CD14-positive monocyte (primary cell): Measurements from ENCODE around the gene QSOX1. TPM values are rescaled to one million over a fixed set of nuclear protein-coding genes. Genes with fewer than 3 reads are reported as not detected.

ENCODE experiments used
- DNase-seq, 3 donors: peaks; one replicate each; pipeline ENCODE4 v3.0.0-alpha.2; 2011 to 2022
- H2AFZ ChIP-seq: 2 replicates; pipeline ENCODE4 v1.6.0; 2012; ENCODE audit warnings: mild to moderate bottlenecking, low read depth, low read length, inconsistent platforms; ENCODE audit not compliant: insufficient read depth, poor library complexity, severe bottlenecking
- H3K27ac ChIP-seq, 2 donors: 1 replicate in 1 of 2; 2 replicates in 1 of 2; pipeline ENCODE4 v1.5.1; 2012 to 2013; ENCODE audit warnings: low read length in 2 of 2, control low read depth in 1 of 2, inconsistent platforms in 1 of 2, low read depth in 1 of 2, mild to moderate bottlenecking in 1 of 2
- H3K27me3 ChIP-seq, 2 donors: one replicate each; pipeline versions ENCODE4 v1.6.0 to v1.6.1; 2011 to 2013; ENCODE audit warnings: low read length in 2 of 2; ENCODE audit not compliant: control insufficient read depth in 2 of 2, insufficient read depth in 2 of 2
- H3K36me3 ChIP-seq, 2 donors: replicated peaks in 1 of 2; 1 replicate in 1 of 2; 2 replicates in 1 of 2; pipeline versions ENCODE4 v1.5.1 to v1.6.1; 2012 to 2013; ENCODE audit warnings: low read length in 2 of 2, control low read depth in 1 of 2, inconsistent platforms in 1 of 2, mild to moderate bottlenecking in 1 of 2; ENCODE audit not compliant: insufficient read depth in 2 of 2, control insufficient read depth in 1 of 2
- H3K4me1 ChIP-seq, 2 donors: 1 replicate in 1 of 2; 2 replicates in 1 of 2; pipeline versions ENCODE4 v1.5.1 to v1.6.1; 2012 to 2013; ENCODE audit warnings: low read length in 2 of 2, control low read depth in 1 of 2, inconsistent platforms in 1 of 2, mild to moderate bottlenecking in 1 of 2, moderate library complexity in 1 of 2; ENCODE audit not compliant: insufficient read depth in 2 of 2, control insufficient read depth in 1 of 2
- H3K4me2 ChIP-seq: replicated peaks from 2 replicates; pipeline ENCODE3; 2012; ENCODE audit warnings: low read length, moderate library complexity, mild to moderate bottlenecking; ENCODE audit not compliant: poor library complexity, severe bottlenecking; ENCODE audit errors: extremely low read depth
- H3K4me3 ChIP-seq, 3 experiments: fragments of 200-600 bp in 1 of 3; sonication (generic) in 1 of 3; replicated peaks in 1 of 3; 1 replicate in 2 of 3; 2 replicates in 1 of 3; pipeline ENCODE4 v1.5.1; 2011 to 2013; ENCODE audit warnings: low read length in 3 of 3, mild to moderate bottlenecking in 3 of 3, control low read depth in 2 of 3, low read depth in 2 of 3, inconsistent platforms in 1 of 3, moderate library complexity in 1 of 3
- H3K79me2 ChIP-seq: 2 replicates; pipeline ENCODE4 v1.6.0; 2012; ENCODE audit warnings: mild to moderate bottlenecking, control low read depth, inconsistent platforms, low read length, moderate library complexity; ENCODE audit not compliant: insufficient read depth
- H3K9ac ChIP-seq: 2 replicates; pipeline ENCODE4 v1.6.0; 2017; ENCODE audit warnings: low read length, mild to moderate bottlenecking; ENCODE audit not compliant: insufficient read depth, poor library complexity, severe bottlenecking
- H3K9me3 ChIP-seq, 2 donors: replicated peaks in 1 of 2; 1 replicate in 1 of 2; 2 replicates in 1 of 2; pipeline versions ENCODE4 v1.5.1 to v1.6.1; 2012 to 2013; ENCODE audit warnings: low read length in 2 of 2, control low read depth in 1 of 2; ENCODE audit not compliant: control insufficient read depth in 1 of 2, insufficient read depth in 1 of 2
- H4K20me1 ChIP-seq: 2 replicates; pipeline ENCODE4 v1.6.0; 2012; ENCODE audit warnings: mild to moderate bottlenecking, low read length, control low read depth, moderate library complexity; ENCODE audit not compliant: insufficient read depth
- H3K27ac Mint-ChIP-seq, 7 donors: one replicate each; pipeline ENCODE4 v1.8.0; 2020; ENCODE audit warnings: mild to moderate bottlenecking in 7 of 7, mixed read lengths in 7 of 7, moderate library complexity in 6 of 7, inconsistent platforms in 2 of 7
- H3K27me3 Mint-ChIP-seq, 3 donors: one replicate each; pipeline ENCODE4 v1.8.0; 2021 to 2022; ENCODE audit warnings: low read depth in 3 of 3, mild to moderate bottlenecking in 3 of 3, mixed read lengths in 3 of 3, moderate library complexity in 3 of 3, inconsistent platforms in 1 of 3
- H3K36me3 Mint-ChIP-seq, 2 donors: one replicate each; pipeline ENCODE4 v1.8.0; 2020; ENCODE audit warnings: mixed read lengths in 2 of 2, inconsistent platforms in 1 of 2, mild to moderate bottlenecking in 1 of 2
- H3K4me1 Mint-ChIP-seq: one replicate; pipeline ENCODE4 v1.8.0; 2020; ENCODE audit warnings: mild to moderate bottlenecking, mixed read lengths
- H3K4me3 Mint-ChIP-seq, 2 donors: one replicate each; pipeline ENCODE4 v1.8.0; 2020; ENCODE audit warnings: mild to moderate bottlenecking in 2 of 2, mixed read lengths in 2 of 2, moderate library complexity in 1 of 2
- H3K9me3 Mint-ChIP-seq, 7 donors: one replicate each; pipeline ENCODE4 v1.8.0; 2020 to 2022; ENCODE audit warnings: mixed read lengths in 7 of 7, mild to moderate bottlenecking in 6 of 7, moderate library complexity in 6 of 7, inconsistent platforms in 2 of 7
- CTCF ChIP-seq: fragments of 200-600 bp; IDR thresholded peaks from one replicate; pipeline ENCODE4 v1.8.0; 2022; ENCODE audit warnings: antibody characterized with exemption, mild to moderate bottlenecking
- WGBS: methylation state at CpG from one replicate; pipeline ENCODE4 v1.1.5; 2013; ENCODE audit warnings: missing lambda C conversion rate; ENCODE audit not compliant: insufficient coverage; 5-methylcytosine and 5-hydroxymethylcytosine counted together
- intact Hi-C, 2 donors: fragments of 100-400 bp; cut with micrococcal nuclease; formaldehyde crosslinking; loops; one replicate each; pipeline versions ENCODE4 v1.15.0 to v1.15.1; 2023
- polyA plus RNA-seq, 3 donors: library from polyadenylated mRNA; depleted of rRNA in 1 of 3; unstranded in 2 of 3; stranded (reverse) in 1 of 3; fragments of 300-500 nt in 2 of 3; fragments of >200 nt in 1 of 3; fragmentation: Illumina TruSeq in 2 of 3; gene quantifications; 1 replicate in 2 of 3; 2 replicates in 1 of 3; pipeline ENCODE4 v1.2.3, GENCODE V29; 2012 to 2021

Gene QSOX1
- polyA plus RNA-seq, 3 donors = 34.5 to 86.5 (median 35.8) TPM

DNA sequence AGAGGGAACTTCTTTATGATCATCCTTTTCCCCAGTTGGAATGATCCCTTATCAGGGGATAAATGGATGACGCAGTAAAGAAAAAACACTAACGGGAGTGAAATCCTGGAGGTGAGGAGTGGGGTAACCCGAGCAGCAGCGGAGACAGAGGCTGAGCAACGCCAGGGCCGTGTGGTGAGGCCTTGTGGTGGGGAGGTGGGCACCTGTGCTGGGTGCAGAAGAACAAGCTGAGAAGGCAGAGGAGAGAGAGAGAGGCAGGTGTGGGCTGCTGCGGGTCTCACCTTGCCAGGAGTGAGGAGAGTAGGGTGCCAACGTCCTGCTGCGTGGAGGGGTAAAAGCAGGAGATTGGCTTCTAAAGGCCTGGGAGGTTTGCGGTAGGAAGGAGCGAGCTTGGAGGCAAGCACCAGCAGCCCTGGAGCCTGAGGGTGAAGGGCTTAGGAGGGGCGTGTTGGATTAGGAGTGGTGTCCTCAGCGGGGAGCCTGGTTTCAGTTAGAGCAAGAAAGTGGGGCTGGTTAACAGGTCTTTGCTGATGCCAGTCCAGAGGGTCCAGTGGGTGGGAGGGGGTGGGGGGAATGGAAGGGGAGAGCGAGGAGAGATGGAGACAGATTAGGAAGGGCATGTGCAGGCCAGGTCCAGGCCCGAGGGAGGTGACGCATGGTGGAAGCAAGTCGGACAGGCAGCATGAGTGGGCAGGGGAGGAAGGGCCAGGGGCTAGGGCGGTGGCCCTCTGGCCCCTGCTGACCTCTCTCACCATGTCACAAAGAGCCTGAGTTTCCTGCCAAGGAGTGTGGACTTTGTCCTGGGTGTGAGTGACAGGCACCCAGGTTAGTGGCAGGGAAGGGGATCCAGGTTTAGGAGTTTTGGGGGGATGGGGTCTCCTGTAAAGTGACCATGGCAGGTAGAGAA lies 38.7 kb downstream of the QSOX1 start:
- peaks cover 92 to 99% of the 10 kb centered on the region in 2 donors for H3K36me3 ChIP-seq
- H3K4me1 Mint-ChIP-seq = peaks cover 4% of the 10 kb centered on the region
- peaks cover 89 to 99% of the 10 kb centered on the region in 2 donors for H3K36me3 Mint-ChIP-seq

GRCh38 chr1:180194048-180194425 lies 39.4 kb downstream of the QSOX1 start:
- H3K4me2 ChIP-seq = no peak overlapping the region
- no peak overlapping the region for H3K4me3 Mint-ChIP-seq
- no peak for DNase-seq
- H2AFZ ChIP-seq = no peak overlapping the region
- H3K27ac Mint-ChIP-seq = no peak overlapping the region
- intact Hi-C loops = no loop called here
- H3K4me1 ChIP-seq = no peaks in the 10 kb centered on the region
- no peak overlapping the region for H3K27ac ChIP-seq
- peaks cover 4% of the 10 kb centered on the region for H4K20me1 ChIP-seq
- H3K9me3 ChIP-seq = no peaks in the 10 kb centered on the region
- H3K79me2 ChIP-seq = no peaks in the 10 kb centered on the region
- WGBS = over 99% methylated on average over 14 of the region's 14 CpGs
- H3K27me3 Mint-ChIP-seq = peaks cover 0 to 2% (median 0%) of the 10 kb centered on the region in 3 donors
- peaks cover 92 to 99% of the 10 kb centered on the region in 2 donors for H3K36me3 ChIP-seq
- no peak overlapping the region for H3K4me3 ChIP-seq
- H3K9ac ChIP-seq = no peak overlapping the region
- H3K36me3 Mint-ChIP-seq = peaks cover 82 to 99% of the 10 kb centered on the region in 2 donors
- H3K27me3 ChIP-seq = no peaks in the 10 kb centered on the region
- peaks cover 0 to 1% (median 0%) of the 10 kb centered on the region in 7 donors for H3K9me3 Mint-ChIP-seq
- TF ChIP-seq CTCF = no peak
- H3K4me1 Mint-ChIP-seq = peaks cover 4% of the 10 kb centered on the region

More for the DNA sequence above, 38.7 kb downstream of the QSOX1 start:
- H3K27me3 ChIP-seq = no peaks in the 10 kb centered on the region
- H3K4me2 ChIP-seq = no peak overlapping the region
- peaks cover 0 to 2% (median 0%) of the 10 kb centered on the region in 3 donors for H3K27me3 Mint-ChIP-seq
- H3K4me1 ChIP-seq = no peaks in the 10 kb centered on the region
- no peak for TF ChIP-seq CTCF
- no peak overlapping the region for H3K4me3 Mint-ChIP-seq
- no peak for DNase-seq
- peaks cover 0 to 1% (median 0%) of the 10 kb centered on the region in 7 donors for H3K9me3 Mint-ChIP-seq
- H3K27ac Mint-ChIP-seq = peak overlapping the region in 3 of 7 donors; percentile 10 to 87 (median 21)
- 94% methylated on average over 16 of the region's 18 CpGs for WGBS
- no peaks in the 10 kb centered on the region for H3K79me2 ChIP-seq
- H3K4me3 ChIP-seq = no peak overlapping the region
- H3K27ac ChIP-seq = no peak overlapping the region
- no peak overlapping the region for H2AFZ ChIP-seq
- intact Hi-C loops = no loop called here
- H3K9ac ChIP-seq = no peak overlapping the region
- H3K9me3 ChIP-seq = no peaks in the 10 kb centered on the region
- peaks cover 4% of the 10 kb centered on the region for H4K20me1 ChIP-seq
